HG02642 (cell line): ENCODE results near the gene PCNA.

Source experiments
- ATAC-seq: cut with Tn5 transposase; IDR thresholded peaks from one replicate; pipeline ENCODE4 v1.9.1; 2021; ENCODE audit warnings: mild to moderate bottlenecking; ENCODE audit not compliant: unreplicated experiment, poor library complexity

Gene PCNA

DNA sequence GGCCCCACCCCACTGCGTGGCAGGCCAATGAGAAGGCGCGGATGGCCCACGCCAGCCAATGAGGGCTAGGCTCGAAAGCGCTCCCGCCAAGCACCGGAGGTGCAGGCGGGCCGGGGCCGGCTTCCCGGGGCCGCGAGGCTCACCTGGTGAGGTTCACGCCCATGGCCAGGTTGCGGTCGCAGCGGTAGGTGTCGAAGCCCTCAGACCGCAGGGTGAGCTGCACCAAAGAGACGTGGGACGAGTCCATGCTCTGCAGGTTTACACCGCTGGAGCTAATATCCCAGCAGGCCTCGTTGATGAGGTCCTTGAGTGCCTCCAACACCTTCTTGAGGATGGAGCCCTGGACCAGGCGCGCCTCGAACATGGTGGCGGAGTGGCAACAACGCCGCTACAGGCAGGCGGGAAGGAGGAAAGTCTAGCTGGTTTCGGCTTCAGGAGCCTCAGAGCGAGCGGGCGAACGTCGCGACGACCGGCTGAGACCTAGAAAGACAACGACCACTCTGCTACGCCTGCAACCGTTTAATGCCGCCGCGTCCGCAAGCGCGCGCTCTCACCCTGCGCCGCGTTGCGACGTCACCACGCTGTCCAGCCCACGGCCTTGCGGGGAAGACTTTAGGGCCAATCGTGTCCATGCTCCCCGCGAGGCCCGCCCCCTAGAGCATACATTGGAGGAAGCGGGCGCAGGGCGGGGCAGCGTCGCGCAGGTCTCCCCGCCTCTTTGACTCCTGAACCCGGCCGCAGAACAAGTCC, at the start of gene PCNA:
Gene PCNA, minus strand, starts transcription at position 524 of the 750 bp plus-strand sequence. Its CDS starts 160 bp downstream, at position 364.
- peak; percentile 96 for ATAC-seq

GRCh38 chr20:5168651-5169396, 49.1 kb upstream of the PCNA start:
- ATAC-seq = no peak

GRCh38 chr20:5164645-5165625, 45.2 kb upstream of the PCNA start:
- ATAC-seq = no peak

DNA sequence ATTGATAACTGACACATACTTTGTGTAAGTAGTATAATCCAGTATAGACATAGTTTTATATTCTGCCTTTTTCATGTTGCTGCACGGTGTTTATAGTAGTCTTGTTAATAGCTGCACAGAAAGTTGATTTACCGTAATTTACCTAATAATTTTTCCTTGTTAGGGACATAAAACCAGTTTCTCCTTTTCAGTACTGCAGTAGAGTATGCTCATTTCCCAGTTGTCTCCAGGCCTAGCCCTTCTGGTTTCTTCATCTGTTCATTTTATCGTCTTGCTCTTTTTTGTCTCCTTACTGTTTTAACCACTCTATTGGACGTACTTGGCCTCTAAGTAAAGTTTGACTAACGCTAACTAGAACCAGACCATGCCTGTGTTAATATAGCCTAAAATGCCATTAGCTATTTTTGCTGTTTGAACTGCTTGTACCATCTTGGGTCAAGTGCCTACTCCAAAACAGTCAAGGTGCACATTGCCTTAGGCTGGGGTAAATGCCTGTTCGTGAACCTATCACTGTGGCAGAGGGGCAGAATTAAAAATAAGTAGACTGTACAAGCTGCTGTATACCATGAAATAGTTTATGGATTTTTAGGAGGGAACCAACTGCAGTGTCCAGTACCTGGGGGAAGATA, 41.9 kb upstream of the PCNA start:
- no peak for ATAC-seq

GRCh38 chr20:5160882-5161281, 41.1 kb upstream of the PCNA start:
- no peak for ATAC-seq

GRCh38 chr20:5159928-5160327, 40.2 kb upstream of the PCNA start:
- ATAC-seq = no peak

DNA sequence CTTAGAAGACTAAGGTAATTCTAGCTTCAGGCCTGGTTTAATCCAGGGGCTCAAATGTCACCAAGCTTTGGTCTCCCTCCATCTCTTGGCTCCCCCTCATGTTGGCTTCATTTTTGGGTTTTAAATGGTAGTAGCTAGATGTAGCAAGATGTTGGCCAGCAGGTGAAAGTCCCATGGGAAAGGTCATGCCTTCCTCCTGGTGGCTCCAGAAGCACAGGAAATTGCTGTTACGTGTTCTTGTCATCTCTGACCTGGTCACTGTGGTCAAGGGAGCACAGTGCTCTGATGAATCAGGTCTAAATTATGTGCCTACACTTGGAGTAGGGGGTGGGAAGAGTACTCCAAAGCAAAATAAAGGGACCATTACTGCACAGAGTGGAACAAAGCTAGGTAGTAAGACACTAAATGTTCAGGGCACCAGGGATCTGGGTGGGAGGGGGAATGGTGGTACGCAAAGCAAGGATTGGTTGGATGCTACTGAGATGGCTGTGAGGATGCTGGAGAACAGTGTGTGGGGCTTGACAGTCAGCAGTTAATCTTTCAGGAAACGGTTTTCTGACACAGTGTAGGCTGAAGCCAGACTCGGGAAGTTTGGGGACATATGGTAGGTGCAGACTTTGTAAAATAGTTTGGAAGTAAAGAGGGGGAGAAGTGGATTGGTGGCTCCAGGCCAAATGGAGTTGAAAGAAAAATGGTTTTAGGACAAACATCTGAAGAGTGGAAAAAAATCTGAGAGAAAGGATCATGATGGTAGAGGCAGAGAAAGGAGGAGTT, 37.1 kb upstream of the PCNA start:
- ATAC-seq = no peak

GRCh38 chr20:5155404-5155803, 35.6 kb upstream of the PCNA start:
- ATAC-seq = no peak

GRCh38 chr20:5154543-5154925, 34.8 kb upstream of the PCNA start:
- no peak for ATAC-seq

DNA sequence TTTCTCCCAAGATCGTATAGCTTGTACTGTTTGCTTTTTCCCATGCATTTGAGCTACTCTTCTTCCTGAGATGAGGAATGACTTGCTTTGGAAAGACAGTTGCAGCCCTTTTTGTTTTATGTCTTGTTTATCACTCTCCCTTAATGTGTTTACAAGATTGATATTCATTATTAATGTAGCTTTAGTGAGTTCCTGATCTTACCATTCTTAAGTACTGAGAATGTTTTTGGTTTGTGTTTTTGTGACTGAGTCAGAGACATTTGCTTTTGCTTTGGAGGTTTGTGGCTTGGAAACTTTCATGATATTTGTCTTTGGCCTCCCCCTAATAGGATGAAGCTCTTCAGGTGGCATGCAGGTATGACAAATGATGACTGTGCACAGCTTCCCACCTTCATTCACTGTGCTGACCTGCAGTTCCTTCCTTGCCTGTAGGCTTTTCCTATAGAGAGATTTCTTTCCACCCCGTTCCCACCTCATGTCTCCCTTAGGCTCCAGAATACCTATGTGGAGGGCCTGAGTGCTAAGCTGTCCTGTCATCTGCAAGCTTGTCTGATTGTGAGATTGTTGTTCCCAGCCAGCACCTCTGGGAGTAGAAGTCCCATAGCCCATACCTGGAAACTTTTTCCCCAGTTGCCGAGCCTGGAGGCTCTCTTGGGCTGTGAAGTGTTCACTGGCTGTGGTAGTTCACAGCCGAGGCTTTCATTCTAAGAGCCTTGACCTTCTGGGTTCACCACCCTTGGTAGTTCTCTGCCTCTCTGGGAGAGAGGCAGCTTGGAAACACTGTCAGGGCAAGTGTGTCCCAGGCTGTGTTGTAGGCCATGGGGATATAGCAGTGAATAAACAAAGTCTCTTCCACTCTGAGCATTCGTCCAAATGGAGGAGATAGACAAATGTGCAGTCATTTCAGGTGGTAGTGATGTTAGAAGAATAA, 34.1 kb upstream of the PCNA start:
- ATAC-seq = no peak

DNA sequence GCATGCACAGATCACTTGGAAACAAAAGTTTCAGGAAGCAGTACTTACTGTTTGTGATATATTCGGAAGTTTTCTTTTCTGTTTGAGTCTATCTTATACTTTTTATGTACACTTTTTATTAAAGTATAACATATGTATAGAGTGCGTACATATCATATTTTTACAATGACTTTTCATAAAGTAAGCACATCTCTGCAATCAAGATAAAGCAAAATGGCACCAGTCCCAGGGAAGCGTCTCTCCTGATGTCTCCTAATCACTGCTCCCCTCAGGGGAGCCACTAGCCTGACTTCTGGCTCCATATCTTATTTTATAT, 33.4 kb upstream of the PCNA start:
- no peak for ATAC-seq

- no peak for ATAC-seq
Measured at GRCh38 chr20:5150226-5151076, 30.7 kb upstream of the PCNA start.

DNA sequence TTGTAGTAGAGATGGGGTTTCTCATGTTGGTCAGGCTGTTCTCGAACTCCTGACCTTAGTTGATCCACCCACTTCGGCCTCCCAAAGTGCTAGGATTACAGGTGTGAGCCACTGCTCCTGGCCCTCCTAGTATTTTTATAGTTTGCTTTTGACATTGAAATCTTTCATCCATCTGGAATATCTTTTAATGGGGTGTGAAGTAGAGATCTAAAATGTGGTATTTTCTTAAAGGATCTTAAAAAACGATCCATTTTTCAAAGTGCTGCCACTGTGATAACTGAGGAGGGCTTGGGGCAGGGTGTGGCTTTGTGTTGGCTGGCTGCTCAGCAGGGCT, 30.1 kb upstream of the PCNA start:
- ATAC-seq = no peak

DNA sequence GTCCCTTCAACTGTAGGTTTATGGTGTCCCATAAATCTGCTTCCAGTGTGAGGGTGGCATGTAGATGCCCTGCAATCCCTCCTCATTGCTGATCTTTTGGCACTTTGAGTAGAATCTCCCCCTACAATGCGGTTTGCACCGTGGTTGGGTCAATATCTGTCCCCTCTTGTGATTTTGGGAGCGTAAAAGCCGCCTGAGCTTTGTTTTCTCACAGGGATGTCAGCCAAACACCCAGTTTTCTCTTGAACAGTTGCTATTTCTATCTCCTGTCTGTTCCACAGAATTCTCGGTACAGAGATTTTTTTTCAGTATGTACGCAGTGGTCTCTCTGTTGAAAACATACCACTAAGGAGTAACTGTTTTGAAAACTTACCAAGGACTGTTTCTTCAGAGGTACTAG, 28.8 kb upstream of the PCNA start:
- no peak for ATAC-seq

DNA sequence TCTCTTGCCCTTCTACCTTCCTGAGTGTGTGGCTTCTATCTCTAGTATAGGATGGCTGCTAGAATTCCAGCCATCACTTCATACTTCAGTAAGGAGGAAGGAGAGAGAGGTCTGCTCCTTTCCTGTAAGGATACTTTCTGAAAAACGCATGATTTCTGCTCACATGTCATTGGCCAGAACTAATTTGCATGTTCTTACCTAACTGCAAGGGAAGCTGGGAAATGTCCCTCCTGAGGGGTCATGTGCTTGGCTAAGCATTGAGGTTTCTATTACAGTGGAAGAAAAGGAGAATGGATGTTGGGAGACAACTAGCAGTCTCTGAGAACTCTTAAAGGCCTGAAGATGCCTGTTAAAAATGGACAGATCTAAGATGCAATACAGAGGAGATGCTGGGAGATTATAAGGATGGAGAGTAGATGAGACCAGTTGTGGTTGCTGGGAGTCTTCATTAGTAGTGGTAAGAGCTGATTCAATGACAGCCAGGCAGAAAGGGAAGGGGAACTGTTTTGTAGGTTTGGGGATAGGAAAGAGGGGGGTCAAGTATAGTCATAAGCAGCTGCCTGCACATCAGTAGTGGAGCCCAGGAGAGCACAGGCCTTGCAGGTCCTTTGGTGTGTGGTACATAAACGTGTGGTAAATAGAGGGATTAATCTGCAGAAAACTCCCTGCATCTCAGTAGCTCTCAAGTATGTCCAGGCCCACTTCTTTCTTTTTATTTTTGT, 27.3 kb upstream of the PCNA start:
- ATAC-seq = no peak

GRCh38 chr20:5146099-5146668, 26.4 kb upstream of the PCNA start:
- ATAC-seq = no peak
